NCI-H1930 (cell line): Measurements from ENCODE around the gene TEX2.
A peak's percentile ranks its signal among the peaks of the same experiment; 100 is the strongest.

Experiments
- DNase-seq, 2 experiments: peaks; one replicate each; lab custom pipeline; 2025; lab: John Stamatoyannopoulos, UW

Gene TEX2

DNA sequence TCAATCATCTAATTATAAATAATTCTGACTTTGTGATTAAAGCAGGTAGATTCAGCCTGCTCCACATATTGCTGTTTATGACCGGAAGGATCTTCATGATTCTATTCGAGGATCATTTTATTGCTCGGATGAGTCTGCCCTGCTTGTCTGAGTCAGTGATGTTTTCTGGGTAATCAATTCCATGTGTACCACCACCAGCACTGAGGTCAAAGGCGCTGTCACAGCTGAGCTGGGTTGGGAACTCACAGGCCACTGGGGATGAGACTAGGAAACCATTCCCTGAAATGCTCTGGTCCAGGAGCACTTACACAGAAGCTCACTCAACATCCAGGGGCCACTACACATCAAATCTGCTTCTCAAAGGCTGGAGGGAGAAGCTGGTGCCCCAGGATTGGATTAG is 102.7 kb downstream of the TEX2 start:
- DNase-seq = no peak

DNA sequence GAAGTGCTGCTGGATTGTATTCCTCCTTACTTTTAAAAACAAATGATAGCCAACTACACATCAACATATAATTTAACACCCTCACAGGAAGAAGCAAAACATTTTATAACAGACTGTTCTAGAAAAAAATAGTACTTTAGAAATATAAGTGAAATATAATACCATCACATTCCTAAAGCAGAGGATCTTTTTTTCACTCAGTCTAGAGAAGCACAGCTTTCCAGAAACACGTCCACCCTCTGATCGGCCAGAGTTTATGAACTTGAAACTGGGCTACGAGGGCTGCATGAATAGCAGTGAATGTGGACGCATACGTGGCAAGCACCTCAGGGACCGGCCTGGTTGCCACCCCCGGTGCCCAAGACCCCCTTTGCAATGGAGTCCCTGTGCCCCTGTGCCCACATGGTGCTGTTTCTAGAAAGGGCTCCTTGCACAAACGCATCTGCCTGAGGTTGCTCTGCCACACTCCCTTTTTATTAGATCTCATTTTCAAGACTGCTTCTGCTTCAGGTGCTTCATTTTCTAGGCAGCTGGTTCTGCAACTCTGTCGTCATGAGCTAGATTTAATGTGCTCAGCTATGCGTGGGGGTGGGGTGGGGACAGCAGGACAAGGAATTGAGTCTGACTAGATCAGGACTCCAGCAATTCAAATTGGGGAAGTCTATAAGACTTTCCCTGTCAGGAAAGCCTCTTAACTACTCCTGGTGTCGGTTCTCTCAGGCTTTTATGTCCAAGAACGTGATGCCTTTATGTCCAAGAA is 104.0 kb downstream of the TEX2 start:
- no peak for DNase-seq

DNA sequence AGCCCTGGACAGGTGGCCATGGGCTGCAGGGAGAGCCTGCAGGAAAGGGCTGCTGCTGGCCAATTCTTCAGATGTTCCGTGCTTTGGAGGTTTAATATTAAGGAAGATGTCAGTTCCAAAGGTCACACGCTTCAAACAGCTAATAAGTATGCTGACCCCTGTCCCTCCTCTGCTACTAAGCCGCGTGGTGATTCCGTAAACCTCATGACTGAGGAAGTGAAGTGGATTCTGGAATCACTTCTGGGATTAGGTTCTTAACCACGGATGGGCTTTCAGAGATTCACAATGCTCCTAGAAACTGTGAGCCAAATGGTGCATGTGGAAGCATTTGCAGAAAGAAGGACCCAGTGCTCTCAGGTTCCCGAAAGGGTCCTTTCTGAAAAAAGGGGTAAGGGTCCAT is 104.7 kb downstream of the TEX2 start:
- no peak for DNase-seq

DNA sequence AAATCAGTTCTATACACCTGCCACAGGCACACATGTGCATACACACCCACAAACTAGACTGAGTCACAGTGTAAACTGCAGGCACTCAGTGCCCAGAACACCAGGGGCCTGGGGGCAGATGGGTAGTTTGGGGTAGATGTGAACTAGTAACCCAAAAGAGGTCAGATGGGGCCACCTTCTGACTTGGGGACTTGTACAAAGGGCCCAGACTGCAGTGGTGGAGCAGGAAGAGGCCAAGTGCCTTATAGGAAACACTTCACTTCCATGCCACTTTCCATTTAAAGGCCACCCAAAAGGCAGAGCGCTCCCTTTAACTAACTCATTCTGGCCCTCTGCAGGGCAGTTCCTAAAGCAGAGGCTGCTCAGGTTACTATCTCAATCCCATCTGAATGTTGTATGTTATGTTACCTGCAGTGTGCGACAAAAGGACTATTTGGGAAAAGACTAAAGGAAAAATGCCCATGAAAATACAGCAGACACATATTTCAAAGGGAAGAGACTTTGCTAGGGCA is 105.3 kb downstream of the TEX2 start:
- no peak for DNase-seq

DNA sequence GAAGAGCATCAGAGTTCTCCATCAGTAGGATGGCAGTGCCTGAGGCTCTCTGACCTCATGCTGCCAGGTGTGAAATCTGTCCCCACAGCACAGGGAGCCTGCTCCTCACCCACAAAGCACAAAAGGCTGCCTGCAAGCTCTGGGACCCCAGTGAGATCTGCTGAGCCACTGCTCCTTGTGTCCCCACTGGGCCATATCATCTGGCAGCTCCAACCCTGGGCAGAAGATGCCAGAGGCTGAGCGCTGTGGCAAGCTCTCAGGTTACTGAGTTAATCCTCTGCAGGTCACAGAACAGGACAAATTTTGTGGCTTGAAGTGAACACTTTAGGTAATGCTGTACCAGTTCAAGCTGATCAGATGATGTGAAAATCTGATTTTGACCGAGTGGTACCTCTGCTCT is 106.4 kb downstream of the TEX2 start:
- no peak for DNase-seq

DNA sequence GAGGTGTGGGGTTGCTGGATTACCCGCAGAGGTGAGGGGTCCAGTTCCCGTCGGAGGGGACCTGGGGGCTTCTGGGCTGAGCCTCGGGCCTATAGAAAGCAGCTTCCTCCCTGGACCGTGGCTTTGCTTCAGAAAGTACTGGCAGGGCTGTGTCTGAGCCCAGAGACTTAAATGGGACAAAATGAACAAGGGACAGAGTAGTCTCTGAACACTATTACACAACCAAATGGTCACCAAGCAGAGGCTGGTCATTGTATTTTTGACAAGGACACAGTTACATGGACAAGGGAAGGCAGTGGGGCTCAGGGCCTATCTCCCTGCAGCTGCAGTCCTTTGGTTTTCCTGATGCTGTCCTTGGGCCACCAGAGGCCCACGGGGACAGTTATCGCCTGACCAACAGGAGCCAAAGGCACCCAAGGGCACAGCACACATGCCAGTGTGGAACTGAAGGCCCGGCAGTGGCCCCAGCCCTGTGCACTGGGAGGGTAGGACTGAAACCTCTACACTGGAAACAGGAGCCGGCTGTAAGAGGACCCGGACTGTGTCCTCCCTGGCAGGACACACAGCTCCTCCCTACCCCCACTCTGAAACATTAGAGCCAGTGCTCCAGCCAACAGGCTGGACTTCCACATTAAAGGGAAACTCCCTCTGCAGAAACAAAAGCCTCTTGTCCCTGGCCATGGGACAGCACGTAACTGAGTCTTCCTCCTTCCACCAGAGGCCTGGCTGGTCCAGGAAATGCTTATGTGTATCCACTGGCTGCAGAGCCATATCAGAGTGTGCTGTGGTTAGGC is 107.1 kb downstream of the TEX2 start:
- DNase-seq = no peak

DNA sequence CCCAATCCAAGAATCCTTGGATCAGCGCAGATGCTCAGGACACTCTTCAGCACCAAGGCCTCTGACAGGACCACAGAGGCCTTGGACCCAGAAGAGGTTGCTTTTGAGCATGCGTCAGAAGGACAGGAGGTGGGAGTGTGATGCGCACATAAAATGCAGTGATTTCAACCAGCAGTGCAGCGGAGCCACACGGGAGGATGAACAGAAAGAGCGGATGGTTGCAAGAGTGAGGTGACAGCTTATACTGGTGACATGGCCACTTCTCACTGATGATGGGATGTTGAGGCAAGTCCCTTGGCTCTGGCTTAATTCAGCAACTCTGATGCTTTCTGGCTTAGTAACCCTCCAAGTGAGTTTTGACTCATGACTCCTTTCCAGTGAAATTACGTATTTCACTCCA is 107.9 kb downstream of the TEX2 start:
- no peak for DNase-seq

DNA sequence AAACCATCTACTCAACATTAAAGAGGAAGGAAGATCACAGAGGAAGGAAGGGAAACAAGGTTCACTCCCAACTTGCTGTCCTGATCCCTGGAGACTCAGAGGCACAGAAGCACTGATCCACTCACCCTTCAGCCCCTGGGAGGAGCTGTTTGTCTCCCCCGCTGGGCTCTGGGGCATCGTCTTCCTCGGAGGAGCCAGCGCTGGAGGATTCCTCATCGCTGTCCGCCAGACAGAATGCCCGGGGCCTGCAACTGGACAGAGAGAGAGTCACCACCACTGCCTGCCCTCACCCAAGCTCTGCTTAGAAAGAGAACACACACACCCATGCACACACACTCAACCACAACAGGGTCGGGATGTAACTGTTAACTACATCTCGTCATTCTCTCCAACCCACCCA is 108.3 kb downstream of the TEX2 start:
- DNase-seq = no peak

DNA sequence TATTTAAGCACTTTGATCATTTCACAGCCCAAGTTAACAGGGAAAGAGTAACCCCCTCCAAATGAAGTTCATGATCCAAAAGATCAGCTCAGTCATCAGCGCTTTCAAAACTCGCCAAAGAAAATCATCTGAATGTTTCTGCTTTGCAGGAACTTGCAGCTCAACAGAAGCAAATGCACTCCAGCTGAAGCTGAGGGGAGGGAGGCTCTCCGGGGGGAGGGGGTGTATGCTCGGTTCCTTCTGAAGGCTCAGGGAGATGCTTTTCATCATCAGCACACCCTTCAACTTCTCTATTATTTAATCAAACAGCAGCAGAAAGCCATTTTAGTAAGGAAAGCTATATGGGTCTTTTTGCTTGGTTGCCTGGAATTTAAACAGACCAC is 108.8 kb downstream of the TEX2 start:
- no peak for DNase-seq

DNA sequence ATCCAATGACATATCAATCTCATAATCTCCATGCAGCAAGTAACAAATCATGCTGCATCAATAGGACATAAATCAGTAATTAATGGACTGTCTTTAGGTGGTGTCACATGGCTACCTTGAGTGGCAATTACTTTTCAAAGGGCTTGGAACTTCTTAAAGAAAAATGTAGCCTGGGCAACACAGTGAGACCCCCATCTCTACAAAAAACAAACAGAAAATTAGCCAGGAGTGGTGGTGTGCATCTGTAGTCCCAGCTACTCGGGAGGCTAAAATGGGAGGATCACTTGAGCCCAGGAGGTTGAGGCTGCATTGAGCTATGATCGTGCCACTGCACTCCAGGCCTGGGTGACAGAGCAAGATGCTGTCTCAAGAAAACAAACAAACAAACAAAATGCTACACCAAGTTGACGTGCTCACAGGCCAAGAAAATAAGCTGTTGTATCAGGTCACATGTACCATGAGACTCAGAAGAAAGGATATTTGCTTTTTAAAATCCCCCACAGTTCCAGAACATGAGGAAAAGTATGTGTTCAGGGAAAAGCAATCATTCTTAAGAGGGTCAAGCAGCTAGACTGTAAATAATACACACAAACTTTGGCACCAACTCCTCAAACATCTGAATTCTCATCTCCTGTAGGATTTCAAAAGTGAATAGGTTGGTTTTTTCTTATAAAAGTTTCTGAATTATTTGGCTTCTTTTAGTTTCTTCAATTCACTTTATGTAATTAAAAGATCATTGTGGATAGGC is 109.3 kb downstream of the TEX2 start:
- no peak for DNase-seq

DNA sequence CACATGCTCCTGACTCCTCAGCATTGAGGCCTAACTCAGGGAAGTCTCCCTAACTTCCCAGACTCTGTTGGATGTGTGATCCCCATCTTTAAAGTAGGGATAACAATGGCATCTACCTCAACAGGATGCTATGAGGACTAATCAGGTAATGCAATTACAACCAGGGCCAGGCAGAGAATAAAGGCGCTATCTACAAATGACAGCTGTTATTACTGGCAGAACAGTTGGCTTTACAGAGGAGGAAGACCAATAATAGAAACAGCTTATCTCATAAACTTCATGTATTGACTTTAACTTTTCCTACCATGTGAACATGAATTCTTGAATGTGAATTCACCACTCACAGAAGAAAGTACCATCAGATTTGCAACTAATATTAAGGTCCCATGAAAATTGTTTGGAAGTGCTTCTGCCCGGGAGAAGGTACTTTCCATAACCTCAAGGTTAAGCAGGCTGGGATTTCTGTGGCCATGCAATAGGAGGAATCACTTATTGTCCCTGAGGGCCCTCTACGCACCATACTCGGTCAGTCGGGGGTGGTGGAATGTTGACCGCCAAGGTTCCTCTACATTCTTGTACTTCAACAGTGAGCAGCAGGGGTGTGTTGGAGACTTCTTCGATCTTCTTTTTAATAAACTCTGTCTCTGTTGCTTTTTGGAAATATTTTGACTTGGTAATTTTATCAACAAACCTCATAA is 110.5 kb downstream of the TEX2 start:
- no peak for DNase-seq

DNA sequence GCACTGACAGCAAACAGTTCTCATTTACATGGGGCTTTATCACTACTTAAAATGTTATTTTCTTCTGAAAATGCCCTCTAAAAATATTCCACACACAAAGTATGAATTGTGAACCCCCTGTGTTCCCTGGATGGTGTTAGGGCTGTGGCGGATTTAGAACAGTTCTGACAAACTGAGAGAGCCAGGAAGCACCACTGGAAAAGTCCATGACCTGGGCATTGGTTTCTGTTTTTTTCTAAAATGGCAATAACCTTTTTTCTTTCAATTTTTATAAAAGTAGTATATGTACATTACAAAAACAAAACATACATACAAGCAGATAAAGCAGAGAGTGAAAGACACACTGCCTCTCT is 112.1 kb downstream of the TEX2 start:
- no peak for DNase-seq

DNA sequence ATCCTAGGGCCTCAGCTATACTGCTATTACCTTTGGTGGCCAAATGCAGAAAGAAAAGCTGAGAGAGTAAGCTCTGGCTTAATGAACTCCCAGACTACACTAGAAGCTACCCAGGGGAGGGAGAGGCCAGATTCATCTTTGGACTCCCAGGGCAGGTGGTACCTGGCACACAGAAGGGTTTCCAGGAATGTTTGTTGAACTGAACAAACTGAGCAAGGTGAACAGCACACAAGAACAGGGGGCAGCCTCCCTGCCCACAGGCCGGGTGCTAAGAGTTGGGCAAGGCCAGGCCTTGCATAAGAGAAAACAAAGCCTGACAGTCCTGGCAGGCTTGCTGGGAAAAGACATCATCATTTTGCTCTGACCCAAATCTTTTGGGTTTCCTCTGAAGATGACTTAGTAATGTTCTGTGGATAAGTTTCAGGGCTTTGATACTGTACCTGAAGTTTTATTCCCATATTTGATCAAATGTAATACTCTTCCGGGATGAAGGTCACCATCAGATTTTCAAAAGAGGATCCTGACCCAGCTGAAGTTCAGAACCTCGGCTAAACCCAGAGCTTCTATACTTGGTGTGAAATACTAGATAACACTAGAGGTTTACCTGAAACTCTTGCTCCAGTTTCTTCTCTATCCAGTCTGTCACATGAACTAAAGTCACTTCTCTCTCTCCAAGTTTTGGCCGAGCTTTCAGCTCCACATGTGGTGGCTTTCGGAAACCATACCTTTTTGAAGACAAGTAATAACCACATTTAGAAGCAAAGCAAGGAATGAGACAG is 112.6 kb downstream of the TEX2 start:
- DNase-seq = no peak

DNA sequence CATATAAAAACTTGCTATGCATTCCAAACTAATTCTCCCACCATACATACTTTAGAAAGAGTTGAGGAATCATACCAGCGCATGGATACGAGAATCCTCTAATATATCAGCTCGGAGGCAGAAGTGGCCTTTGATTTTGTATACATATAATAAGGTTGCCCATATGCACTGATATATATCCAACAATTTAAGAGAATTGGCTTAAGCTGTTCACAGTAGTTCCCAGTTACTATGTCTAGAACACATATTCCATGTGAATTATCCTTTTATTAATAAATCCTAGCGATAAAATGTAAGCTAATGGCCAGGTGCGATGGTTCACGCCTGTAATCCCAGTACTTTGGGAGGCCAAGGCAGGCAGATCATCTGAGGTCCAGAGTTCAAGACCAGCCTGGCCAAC is 113.9 kb downstream of the TEX2 start:
- no peak for DNase-seq

DNA sequence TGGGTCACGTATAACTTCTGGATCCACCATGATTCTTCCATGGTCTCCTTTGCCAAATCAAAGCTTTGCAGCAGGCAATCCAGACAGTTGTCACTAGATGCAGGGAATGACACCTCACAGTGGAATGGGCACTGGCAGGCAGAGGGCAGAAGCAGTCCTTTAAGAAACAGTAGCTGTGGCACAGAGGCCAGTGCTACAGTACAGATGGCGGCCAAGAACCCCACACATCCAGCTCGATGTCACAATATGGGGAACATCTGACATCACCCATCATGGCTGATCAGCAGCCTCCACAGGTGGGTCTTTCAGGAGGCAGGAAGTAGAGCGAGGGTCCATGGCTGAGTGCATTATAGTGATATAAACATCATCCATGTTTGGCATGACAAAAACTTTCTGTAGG is 114.4 kb downstream of the TEX2 start:
- DNase-seq = no peak

DNA sequence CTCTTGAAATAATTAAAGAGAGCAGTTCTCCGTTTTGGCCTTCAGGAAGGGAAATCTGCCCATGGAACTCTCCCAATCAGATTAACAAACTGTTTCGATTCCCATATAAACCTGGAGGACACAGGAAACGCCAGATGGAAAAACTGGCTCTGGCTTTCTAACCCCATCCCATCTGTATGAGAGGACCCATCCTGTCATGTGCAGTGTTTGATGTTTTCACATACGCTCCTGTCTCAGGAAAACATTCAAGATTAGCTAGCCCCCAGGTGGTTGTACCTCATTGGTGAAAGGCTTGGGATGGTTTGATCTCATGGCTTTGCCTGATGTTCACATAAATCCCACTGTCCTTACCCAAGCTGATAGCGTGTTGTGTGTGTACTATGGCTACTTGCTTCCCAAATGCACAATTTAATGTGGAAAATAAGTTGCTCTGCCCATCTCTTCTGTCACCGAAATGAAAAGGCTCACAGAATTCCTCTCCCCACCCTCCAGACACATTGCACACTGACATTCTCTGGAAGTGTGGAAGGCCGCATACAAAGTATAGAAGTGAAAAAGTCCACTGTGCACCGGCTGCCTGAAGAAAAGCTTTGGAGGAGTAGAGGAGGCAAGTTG is 114.9 kb downstream of the TEX2 start:
- no peak for DNase-seq

DNA sequence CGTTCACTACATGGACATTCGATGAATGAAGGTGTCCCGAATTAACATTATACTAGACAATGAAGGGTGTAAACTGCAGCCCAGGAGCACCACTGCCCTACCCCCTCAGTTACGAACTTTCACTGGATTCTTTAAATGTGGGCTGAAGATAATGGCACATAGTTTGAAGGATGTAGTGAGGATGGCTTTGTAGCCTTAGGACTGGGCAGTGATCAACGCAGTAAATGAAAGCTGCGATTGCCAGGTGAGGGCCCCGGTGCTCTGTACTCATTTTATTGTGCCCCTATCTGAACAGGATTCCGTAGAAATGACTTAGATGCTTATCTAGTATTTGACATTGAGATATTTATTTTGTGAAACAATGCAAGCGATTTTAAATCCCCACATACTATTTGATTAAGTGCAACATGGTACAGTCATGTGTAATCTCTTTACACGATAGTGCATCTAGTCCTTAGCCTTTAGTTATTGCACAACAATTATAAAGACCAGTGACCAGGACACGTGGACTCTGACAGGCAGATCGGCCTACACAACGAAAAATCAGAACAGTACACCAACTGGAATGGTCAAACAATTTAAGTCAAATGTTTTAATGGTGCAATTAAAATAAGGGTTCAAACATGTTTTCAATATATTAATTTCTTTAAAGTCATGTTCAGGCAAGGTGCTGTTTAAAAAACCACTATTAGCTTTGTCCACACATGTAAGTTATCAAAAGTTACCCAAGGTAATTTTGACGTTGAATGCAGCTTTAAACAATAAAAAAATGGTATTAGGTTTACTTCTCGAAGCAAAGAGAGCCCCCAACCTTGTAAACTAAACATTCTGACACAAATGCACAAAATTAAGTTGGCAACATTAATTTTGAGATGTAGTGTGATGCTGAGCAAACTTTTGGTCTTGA is 115.7 kb downstream of the TEX2 start:
- DNase-seq = no peak

DNA sequence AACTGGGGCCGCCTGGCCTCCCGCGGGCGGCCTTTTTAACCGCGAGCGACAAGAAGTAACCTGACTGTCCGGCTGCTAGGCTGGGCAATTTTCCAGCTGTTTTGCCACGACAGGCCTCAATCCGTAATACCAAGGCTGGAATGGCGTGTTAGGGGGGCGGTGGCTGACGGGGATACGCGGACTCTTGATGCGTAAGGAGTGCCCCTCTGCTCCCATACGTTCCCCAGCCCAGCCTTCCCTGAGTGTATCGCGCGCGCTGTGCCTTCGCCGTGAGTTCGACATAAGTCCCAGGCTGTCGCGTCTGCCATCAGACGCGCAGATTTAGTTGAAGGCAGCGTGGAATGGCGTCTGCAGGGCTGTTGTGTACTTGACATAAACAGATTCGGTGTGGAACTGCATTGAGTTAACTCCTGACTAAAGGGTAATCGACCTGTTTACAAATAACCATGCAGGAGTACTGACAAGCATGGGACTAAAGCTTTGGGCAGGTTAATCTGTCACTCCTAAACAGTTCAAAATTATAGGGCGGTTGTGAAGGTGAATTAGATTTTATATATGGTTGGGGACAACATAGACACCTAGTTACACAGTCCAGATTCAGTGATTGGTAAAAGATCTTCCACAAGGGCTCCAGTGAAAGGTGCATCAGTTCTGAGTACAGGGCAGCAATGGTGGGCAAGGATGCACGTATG is 116.5 kb downstream of the TEX2 start:
- DNase-seq = no peak

DNA sequence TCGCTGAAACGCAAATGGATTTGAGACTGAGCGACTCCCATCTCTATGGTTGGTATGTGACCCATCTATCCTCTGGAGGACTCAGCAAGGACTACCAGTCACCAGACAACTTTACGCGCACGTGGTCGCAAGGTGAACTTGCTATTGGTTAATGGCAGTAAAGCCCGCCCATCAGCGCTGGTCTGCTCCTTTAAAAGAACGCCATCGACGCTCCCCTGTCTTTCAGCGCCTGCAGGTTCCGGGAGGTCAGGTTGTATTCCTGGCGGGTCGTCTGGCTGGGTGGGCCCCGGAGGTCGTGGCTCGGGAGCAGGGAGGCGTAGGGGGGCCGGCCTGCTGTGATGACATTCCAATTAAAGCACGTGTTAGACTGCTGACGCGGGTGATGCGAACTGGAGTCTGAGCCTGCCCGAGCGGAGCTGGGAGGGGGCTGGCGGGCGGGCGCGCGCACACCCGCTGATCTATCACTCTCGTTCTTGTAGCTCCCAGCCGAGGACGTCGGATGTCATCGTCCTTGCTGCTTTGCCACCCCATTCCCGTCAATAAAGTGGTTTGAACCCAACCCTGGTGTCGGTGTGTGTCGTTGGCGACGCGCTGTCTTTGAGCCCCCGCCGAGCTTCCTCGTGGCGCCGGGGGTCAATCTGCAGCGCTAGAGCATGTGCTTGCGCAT is 117.2 kb downstream of the TEX2 start:
- peak; percentile 83 to 92 for DNase-seq
